Astrocyte (in vitro differentiated cells and primary cell): ENCODE results near the gene SLC1A3. TPM values are rescaled to one million over a fixed set of nuclear protein-coding genes. Genes with fewer than 3 reads are reported as not detected.

Experiments
- DNase-seq: peaks from one replicate; pipeline ENCODE4 v3.0.0-alpha.2; 2010; ENCODE audit warnings: low read depth
- FAIRE-seq: peaks from 2 replicates; lab custom pipeline; 2011; peaks lifted over from hg19 to GRCh38; lab: Jason Lieb, UNC
- H2AFZ ChIP-seq: 2 replicates; pipeline ENCODE4 v1.6.0; 2012; ENCODE audit warnings: low read depth, low read length, inconsistent platforms
- H3K27ac ChIP-seq: 2 replicates; pipeline ENCODE4 v1.5.1; 2011; ENCODE audit warnings: low read depth, low read length, inconsistent platforms
- H3K27me3 ChIP-seq: 2 replicates; pipeline ENCODE4 v1.6.0; 2011; ENCODE audit warnings: low read length, inconsistent platforms; ENCODE audit not compliant: insufficient read depth
- H3K36me3 ChIP-seq: 2 replicates; pipeline ENCODE4 v1.5.1; 2011; ENCODE audit warnings: low read length, inconsistent platforms; ENCODE audit not compliant: insufficient read depth
- H3K4me1 ChIP-seq: 2 replicates; pipeline ENCODE4 v1.5.1; 2011; ENCODE audit warnings: low read length, inconsistent platforms; ENCODE audit not compliant: insufficient read depth
- H3K4me2 ChIP-seq: 2 replicates; pipeline ENCODE4 v1.6.0; 2012; ENCODE audit warnings: low read length, inconsistent platforms
- H3K4me3 ChIP-seq: 2 replicates; pipeline ENCODE4 v1.5.1; 2011; ENCODE audit warnings: low read depth, mild to moderate bottlenecking, low read length, inconsistent platforms; ENCODE audit not compliant: insufficient read depth
- H3K79me2 ChIP-seq: 2 replicates; pipeline ENCODE4 v1.6.0; 2012; ENCODE audit warnings: mild to moderate bottlenecking, low read length, inconsistent platforms; ENCODE audit not compliant: insufficient read depth
- H3K9ac ChIP-seq: 2 replicates; pipeline ENCODE4 v1.6.0; 2012; ENCODE audit warnings: mild to moderate bottlenecking, low read length, inconsistent platforms
- H3K9me3 ChIP-seq: 2 replicates; pipeline ENCODE4 v1.5.1; 2012; ENCODE audit warnings: low read depth, mild to moderate bottlenecking, low read length, inconsistent platforms; ENCODE audit not compliant: insufficient read depth
- H4K20me1 ChIP-seq: 2 replicates; pipeline ENCODE4 v1.6.0; 2012; ENCODE audit warnings: low read length, inconsistent platforms; ENCODE audit not compliant: insufficient read depth
- H3K27ac Mint-ChIP-seq: one replicate; pipeline ENCODE4 v1.8.0; 2021; ENCODE audit warnings: mild to moderate bottlenecking, mixed read lengths; ENCODE audit not compliant: unreplicated experiment
- H3K27me3 Mint-ChIP-seq: one replicate; pipeline ENCODE4 v1.8.0; 2021; ENCODE audit warnings: low read depth, mixed read lengths; ENCODE audit not compliant: unreplicated experiment
- H3K36me3 Mint-ChIP-seq: one replicate; pipeline ENCODE4 v1.8.0; 2021; ENCODE audit warnings: low read depth, mixed read lengths; ENCODE audit not compliant: unreplicated experiment
- H3K4me1 Mint-ChIP-seq: one replicate; pipeline ENCODE4 v1.8.0; 2021; ENCODE audit warnings: low read depth, mixed read lengths; ENCODE audit not compliant: unreplicated experiment
- H3K4me3 Mint-ChIP-seq: one replicate; pipeline ENCODE4 v1.8.0; 2021; ENCODE audit warnings: mild to moderate bottlenecking, moderate library complexity, mixed read lengths; ENCODE audit not compliant: unreplicated experiment
- H3K9me3 Mint-ChIP-seq: one replicate; pipeline ENCODE4 v1.8.0; 2021; ENCODE audit warnings: mild to moderate bottlenecking, mixed read lengths; ENCODE audit not compliant: unreplicated experiment
- EZH2 ChIP-seq: IDR thresholded peaks from 2 replicates; pipeline ENCODE4 v1.6.1; 2012; ENCODE audit warnings: mild to moderate bottlenecking, low read length, inconsistent platforms; ENCODE audit not compliant: insufficient read depth
- total RNA-seq: library from RNA; stranded (reverse); gene quantifications from 2 replicates; pipeline ENCODE4 v1.2.1, GENCODE V29; 2021
- TF ChIP-seq, protein P1 (sequence below): IDR thresholded peaks from 2 replicates; pipeline ENCODE4 v1.5.1; 2011; ENCODE audit warnings: low read depth, mild to moderate bottlenecking, inconsistent platforms, low read length, moderate library complexity; ENCODE audit not compliant: insufficient read depth

SLC1A3 gene
- total RNA-seq, 1 donor from 2014 or later = 23.8 TPM

DNA sequence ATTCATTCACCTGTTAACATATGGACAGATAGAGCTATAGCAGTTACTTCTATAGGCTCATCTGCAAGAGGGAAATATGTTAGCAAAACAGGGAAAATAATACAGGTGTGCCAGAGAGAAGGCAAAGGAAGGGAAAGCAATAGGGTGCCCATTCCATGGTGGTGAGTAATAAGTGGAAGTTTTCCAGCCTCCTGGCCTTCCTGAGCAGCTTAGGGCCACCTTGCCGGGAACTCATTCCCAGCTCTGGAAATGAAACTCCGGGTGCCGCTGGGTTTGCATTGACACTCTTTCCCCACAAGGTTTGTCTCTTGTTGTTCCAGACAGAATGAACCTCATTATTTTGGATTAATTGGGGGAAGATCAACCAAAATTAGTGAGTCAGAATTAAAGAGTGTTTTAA is 58.4 kb downstream of the SLC1A3 start:
- H3K9me3 ChIP-seq = no peaks in the 10 kb centered on the region
- no peak overlapping the region for H2AFZ ChIP-seq
- TF ChIP-seq EZH2 = no peak
- TF ChIP-seq, protein P1, sequence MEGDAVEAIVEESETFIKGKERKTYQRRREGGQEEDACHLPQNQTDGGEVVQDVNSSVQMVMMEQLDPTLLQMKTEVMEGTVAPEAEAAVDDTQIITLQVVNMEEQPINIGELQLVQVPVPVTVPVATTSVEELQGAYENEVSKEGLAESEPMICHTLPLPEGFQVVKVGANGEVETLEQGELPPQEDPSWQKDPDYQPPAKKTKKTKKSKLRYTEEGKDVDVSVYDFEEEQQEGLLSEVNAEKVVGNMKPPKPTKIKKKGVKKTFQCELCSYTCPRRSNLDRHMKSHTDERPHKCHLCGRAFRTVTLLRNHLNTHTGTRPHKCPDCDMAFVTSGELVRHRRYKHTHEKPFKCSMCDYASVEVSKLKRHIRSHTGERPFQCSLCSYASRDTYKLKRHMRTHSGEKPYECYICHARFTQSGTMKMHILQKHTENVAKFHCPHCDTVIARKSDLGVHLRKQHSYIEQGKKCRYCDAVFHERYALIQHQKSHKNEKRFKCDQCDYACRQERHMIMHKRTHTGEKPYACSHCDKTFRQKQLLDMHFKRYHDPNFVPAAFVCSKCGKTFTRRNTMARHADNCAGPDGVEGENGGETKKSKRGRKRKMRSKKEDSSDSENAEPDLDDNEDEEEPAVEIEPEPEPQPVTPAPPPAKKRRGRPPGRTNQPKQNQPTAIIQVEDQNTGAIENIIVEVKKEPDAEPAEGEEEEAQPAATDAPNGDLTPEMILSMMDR = no peak
- H3K4me1 ChIP-seq = peaks cover 18% of the 10 kb centered on the region
- Mint-ChIP-seq H3K27me3 (no peaks in the 10 kb centered on the region), H3K9me3 (no peaks in the 10 kb centered on the region), H3K4me1 (peaks cover 33% of the 10 kb centered on the region), H3K36me3 (peaks cover 7% of the 10 kb centered on the region), H3K4me3 (no peak overlapping the region), H3K27ac (no peak overlapping the region)
- H3K36me3 ChIP-seq = no peaks in the 10 kb centered on the region
- FAIRE-seq = no peak
- no peak overlapping the region for H3K27ac ChIP-seq
- no peaks in the 10 kb centered on the region for H3K27me3 ChIP-seq
- H4K20me1 ChIP-seq = no peaks in the 10 kb centered on the region
- H3K4me3 ChIP-seq = no peak overlapping the region
- H3K79me2 ChIP-seq = no peaks in the 10 kb centered on the region
- H3K9ac ChIP-seq = no peak overlapping the region
- peak; percentile 39 for DNase-seq
- H3K4me2 ChIP-seq = no peak overlapping the region

DNA sequence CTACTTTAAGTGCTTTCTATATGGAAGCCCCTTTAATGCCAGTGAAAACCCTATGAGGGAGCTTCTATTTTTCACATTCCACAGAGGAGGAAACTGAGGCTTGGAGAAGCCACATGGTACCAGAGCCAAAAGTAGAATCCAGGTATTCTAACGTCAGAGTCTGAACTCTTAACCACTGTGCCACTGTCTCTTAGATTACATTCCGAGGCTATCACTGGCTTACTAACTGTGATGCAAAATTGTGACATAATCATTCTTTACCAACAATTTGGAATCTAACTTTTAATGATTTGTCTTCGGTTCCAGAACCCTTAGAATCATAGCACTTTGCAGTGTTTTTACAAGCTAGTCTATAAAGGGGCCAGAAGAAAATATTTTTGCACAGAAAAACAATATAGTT is 59.2 kb downstream of the SLC1A3 start:
- Histone ChIP-seq H2AFZ (no peak overlapping the region), H3K36me3 (no peaks in the 10 kb centered on the region), H3K27me3 (no peaks in the 10 kb centered on the region), H4K20me1 (no peaks in the 10 kb centered on the region), H3K27ac (no peak overlapping the region), H3K9me3 (no peaks in the 10 kb centered on the region), H3K4me2 (no peak overlapping the region), H3K9ac (no peak overlapping the region), H3K4me1 (peaks cover 18% of the 10 kb centered on the region), H3K79me2 (no peaks in the 10 kb centered on the region), H3K4me3 (no peak overlapping the region)
- H3K9me3 Mint-ChIP-seq = no peaks in the 10 kb centered on the region
- TF ChIP-seq, protein P1 = no peak
- TF ChIP-seq EZH2 = no peak
- H3K4me3 Mint-ChIP-seq = no peak overlapping the region
- H3K36me3 Mint-ChIP-seq = peaks cover 9% of the 10 kb centered on the region
- no peaks in the 10 kb centered on the region for H3K27me3 Mint-ChIP-seq
- FAIRE-seq (no peak), DNase-seq (no peak)
- peaks cover 33% of the 10 kb centered on the region for H3K4me1 Mint-ChIP-seq
- H3K27ac Mint-ChIP-seq = no peak overlapping the region

DNA sequence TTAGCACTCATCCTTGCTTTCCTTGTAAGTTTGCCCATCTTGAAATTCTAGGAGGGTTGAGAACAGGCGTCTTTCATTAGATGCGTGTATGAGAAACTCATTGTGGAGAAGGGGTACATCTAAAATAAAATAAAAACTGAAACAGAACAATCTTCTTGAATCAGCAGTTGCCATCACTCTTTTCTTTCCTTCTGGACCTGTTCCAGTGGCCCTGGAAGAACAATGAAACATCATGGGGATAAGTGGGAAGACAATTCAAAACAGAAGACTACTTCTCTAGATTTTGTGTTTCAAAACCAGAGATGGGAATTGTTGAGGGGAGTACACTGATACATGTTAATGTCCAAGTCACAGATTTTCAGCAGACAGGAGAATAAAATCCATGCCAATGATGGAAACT is 59.9 kb downstream of the SLC1A3 start:
- Histone ChIP-seq H3K9ac (no peak overlapping the region), H3K9me3 (no peaks in the 10 kb centered on the region), H3K4me3 (no peak overlapping the region), H3K36me3 (no peaks in the 10 kb centered on the region), H3K4me2 (no peak overlapping the region), H4K20me1 (no peaks in the 10 kb centered on the region), H3K27ac (no peak overlapping the region), H3K79me2 (no peaks in the 10 kb centered on the region), H3K27me3 (no peaks in the 10 kb centered on the region), H2AFZ (no peak overlapping the region), H3K4me1 (peaks cover 18% of the 10 kb centered on the region)
- peaks cover 8% of the 10 kb centered on the region for H3K36me3 Mint-ChIP-seq
- FAIRE-seq (no peak), DNase-seq (no peak)
- H3K27me3 Mint-ChIP-seq = no peaks in the 10 kb centered on the region
- no peak overlapping the region for H3K4me3 Mint-ChIP-seq
- H3K9me3 Mint-ChIP-seq = no peaks in the 10 kb centered on the region
- no peak for TF ChIP-seq EZH2
- TF ChIP-seq, protein P1 = no peak
- H3K27ac Mint-ChIP-seq = no peak overlapping the region
- peaks cover 32% of the 10 kb centered on the region for H3K4me1 Mint-ChIP-seq
